ENCODE results near the gene TSHZ3. TPM values are rescaled to one million over a fixed set of nuclear protein-coding genes. Genes with fewer than 3 reads are reported as not detected.

Gene TSHZ3
- total RNA-seq, 6 donors from 2014 or later, result 2.9 to 10.1 (median 6.3) TPM

GRCh38 chr19:31355665-31356289, 6.5 kb upstream of the TSHZ3 start:
- Histone ChIP-seq H3K27me3 (peaks cover 0 to 55% (median 41%) of the 10 kb centered on the region in 4 donors), H3K4me1 (peaks cover 16 to 28% (median 20%) of the 10 kb centered on the region in 4 donors), H3K9me3 (no peaks in the 10 kb centered on the region), H3K4me3 (no peak overlapping the region), H3K36me3 (no peaks in the 10 kb centered on the region), H3K27ac (no peak overlapping the region)
- TF ChIP-seq CTCF (IDR thresholded peaks at IDR 0.05), result no peak
- TF ChIP-seq EP300 (IDR thresholded peaks at IDR 0.05), result no peak
- TF ChIP-seq POLR2A (IDR thresholded peaks at IDR 0.05), result no peak
- no peak for TF ChIP-seq POLR2AphosphoS5 (IDR thresholded peaks at IDR 0.05)
- no peak for DNase-seq
- no peak for ATAC-seq (ENCODE audit: low FRiP score in 2 of 2)
- 22 to 35% methylated on average over 20 to 22 of the region's 22 CpGs for WGBS, 2 donors

GRCh38 chr19:31354799-31355664, 5.8 kb upstream of the TSHZ3 start:
- no peak for DNase-seq
- WGBS, 2 donors, result 16 to 24% methylated on average over 17 to 25 of the region's 25 CpGs

GRCh38 chr19:31354316-31354715, 5.1 kb upstream of the TSHZ3 start:
- peaks cover 0 to 61% (median 43%) of the 10 kb centered on the region in 4 donors for H3K27me3 ChIP-seq

More at GRCh38 chr19:31354799-31355664, 5.8 kb upstream of the TSHZ3 start:
- Histone ChIP-seq H3K36me3 (no peaks in the 10 kb centered on the region), H3K4me3 (no peak overlapping the region), H3K27ac (no peak overlapping the region), H3K27me3 (peaks cover 0 to 59% (median 42%) of the 10 kb centered on the region in 4 donors), H3K4me1 (peaks cover 16 to 28% (median 22%) of the 10 kb centered on the region in 4 donors), H3K9me3 (no peaks in the 10 kb centered on the region)
- TF ChIP-seq CTCF (IDR thresholded peaks at IDR 0.05), result no peak
- TF ChIP-seq POLR2AphosphoS5 (IDR thresholded peaks at IDR 0.05), result no peak
- no peak for TF ChIP-seq POLR2A (IDR thresholded peaks at IDR 0.05)
- TF ChIP-seq EP300 (IDR thresholded peaks at IDR 0.05), result no peak
- no peak for ATAC-seq (ENCODE audit: low FRiP score in 2 of 2)

GRCh38 chr19:31353833-31354232, 4.6 kb upstream of the TSHZ3 start:
- ATAC-seq (ENCODE audit: low FRiP score in 2 of 2), result no peak
- peaks cover 0 to 61% (median 44%) of the 10 kb centered on the region in 4 donors for H3K27me3 ChIP-seq
- H3K4me1 ChIP-seq, result peaks cover 16 to 38% (median 24%) of the 10 kb centered on the region in 4 donors
- no peaks in the 10 kb centered on the region for H3K9me3 ChIP-seq
- no peaks in the 10 kb centered on the region for H3K36me3 ChIP-seq
- no peak overlapping the region for H3K4me3 ChIP-seq
- no peak overlapping the region for H3K27ac ChIP-seq
- TF ChIP-seq EP300 (IDR thresholded peaks at IDR 0.05) (no peak), POLR2A (IDR thresholded peaks at IDR 0.05) (no peak), CTCF (IDR thresholded peaks at IDR 0.05) (no peak), POLR2AphosphoS5 (IDR thresholded peaks at IDR 0.05) (no peak)
- DNase-seq, result no peak
- WGBS, 2 donors, result 21 to 25% methylated on average over 10 of the region's 10 CpGs

More at GRCh38 chr19:31354316-31354715, 5.1 kb upstream of the TSHZ3 start:
- no peak for DNase-seq
- no peaks in the 10 kb centered on the region for H3K36me3 ChIP-seq
- peaks cover 16 to 33% (median 23%) of the 10 kb centered on the region in 4 donors for H3K4me1 ChIP-seq
- no peak for ATAC-seq (ENCODE audit: low FRiP score in 2 of 2)
- TF ChIP-seq POLR2AphosphoS5 (IDR thresholded peaks at IDR 0.05), result no peak
- no peak for TF ChIP-seq POLR2A (IDR thresholded peaks at IDR 0.05)
- TF ChIP-seq CTCF (IDR thresholded peaks at IDR 0.05), result no peak
- TF ChIP-seq EP300 (IDR thresholded peaks at IDR 0.05), result no peak
- no peak overlapping the region for H3K27ac ChIP-seq
- H3K4me3 ChIP-seq, result no peak overlapping the region
- 48 to 59% methylated on average over 10 of the region's 10 CpGs for WGBS, 2 donors
- no peaks in the 10 kb centered on the region for H3K9me3 ChIP-seq
